Measurements from ENCODE around the gene LSM4. TPM values are rescaled to one million over a fixed set of nuclear protein-coding genes. Genes with fewer than 3 reads are reported as not detected.

The LSM4 gene
- total and polyA plus RNA-seq, 2 of the 13 experiments (the other 11 are each of a cell fraction or from before 2014, with no cell fraction given) = 65.8 to 166 TPM

- TF ChIP-seq ZNF33A (CRISPR knock-in tag; IDR thresholded peaks at IDR 0.05; ENCODE audit: borderline replicate concordance) (no peak), ISL2 (CRISPR knock-in tag; IDR thresholded peaks at IDR 0.05) (no peak), AHR (CRISPR knock-in tag; IDR thresholded peaks at IDR 0.05) (no peak), SPEN (CRISPR knock-in tag; IDR thresholded peaks at IDR 0.05; ENCODE audit: low read depth) (peak; percentile 92), SP5 (CRISPR knock-in tag; IDR thresholded peaks at IDR 0.05; ENCODE audit: borderline replicate concordance, low read depth) (peak; percentile 97), RARA (CRISPR knock-in tag; IDR thresholded peaks at IDR 0.05) (no peak), E2F1 (CRISPR knock-in tag; IDR thresholded peaks at IDR 0.05) (peak; percentile 98), ZBTB49 (CRISPR knock-in tag; IDR thresholded peaks at IDR 0.05; ENCODE audit: borderline replicate concordance) (no peak), FIP1L1 (IDR thresholded peaks at IDR 0.05; ENCODE audit: borderline replicate concordance, insufficient read depth, low read depth, low read length) (no peak), DNMT1 (CRISPR knock-in tag; IDR thresholded peaks at IDR 0.05) (0 out of 2 replicates have a peak, but pooled peaks have one; percentile 61), ZNF331 (CRISPR knock-in tag; IDR thresholded peaks at IDR 0.05) (no peak; the same call in 1 of the 2 replicates), ZNF230 (CRISPR knock-in tag; IDR thresholded peaks at IDR 0.05) (no peak; the same call in 1 of the 2 replicates), TAF1 (CRISPR knock-in tag; IDR thresholded peaks at IDR 0.05) (peak; percentile 85), ZNF44 (CRISPR knock-in tag; IDR thresholded peaks at IDR 0.05) (no peak), CCAR2 (optimal IDR thresholded peaks at IDR 0.05; ENCODE audit: low read depth, low read length) (no peak), ZNF441 (CRISPR knock-in tag; IDR thresholded peaks at IDR 0.05; ENCODE audit: borderline replicate concordance) (no peak), ZNF704 (CRISPR knock-in tag; IDR thresholded peaks at IDR 0.05; ENCODE audit: borderline replicate concordance) (no peak), NCOA2 (CRISPR knock-in tag; IDR thresholded peaks at IDR 0.05) (no peak), SMAD9 (CRISPR knock-in tag; IDR thresholded peaks at IDR 0.05) (no peak), RNF219 (CRISPR knock-in tag; IDR thresholded peaks at IDR 0.05) (no peak; the same call in 1 of the 2 replicates), ZNF343 (CRISPR knock-in tag; IDR thresholded peaks at IDR 0.05) (no peak), NR2C2 (CRISPR knock-in tag; IDR thresholded peaks at IDR 0.05; ENCODE audit: borderline replicate concordance) (peak; percentile 26; the same call in 1 of the 2 replicates), ZNF761 (CRISPR knock-in tag; conservative IDR thresholded peaks at IDR 0.05) (no peak)
Observed at GRCh38 chr19:18322759-18323460, at the start of gene LSM4 (continued).
